HG02885 (cell line): ENCODE measurements around the gene HNRNPC.
A peak's percentile ranks its signal among the peaks of the same experiment; 100 is the strongest.
"Not testable (repeated sequence)": the region's sequence is repeated elsewhere in the genome, so short reads cannot be mapped to it uniquely, and the experiment has no call there.

Experiments
- ATAC-seq: cut with Tn5 transposase; IDR thresholded peaks from one replicate; pipeline ENCODE4 v1.9.1; 2021; ENCODE audit warnings: mild to moderate bottlenecking; ENCODE audit not compliant: unreplicated experiment, poor library complexity

Gene HNRNPC

GRCh38 chr14:21269252-21270046 lies at the start of gene HNRNPC:
TSS of gene HNRNPC (minus strand) at chr14:21269442. CDS start at chr14:21234193, 35,249 bp downstream.
- peak; percentile 93 for ATAC-seq

- peak; percentile 66 for ATAC-seq
These were observed 48.2 kb upstream of the HNRNPC start for GRCh38 chr14:21317398-21317797.

- no peak for ATAC-seq
These were observed 44.3 kb upstream of the HNRNPC start for GRCh38 chr14:21313512-21313911.

- no peak for ATAC-seq
These were observed 42.4 kb upstream of the HNRNPC start for GRCh38 chr14:21311614-21312013.

DNA sequence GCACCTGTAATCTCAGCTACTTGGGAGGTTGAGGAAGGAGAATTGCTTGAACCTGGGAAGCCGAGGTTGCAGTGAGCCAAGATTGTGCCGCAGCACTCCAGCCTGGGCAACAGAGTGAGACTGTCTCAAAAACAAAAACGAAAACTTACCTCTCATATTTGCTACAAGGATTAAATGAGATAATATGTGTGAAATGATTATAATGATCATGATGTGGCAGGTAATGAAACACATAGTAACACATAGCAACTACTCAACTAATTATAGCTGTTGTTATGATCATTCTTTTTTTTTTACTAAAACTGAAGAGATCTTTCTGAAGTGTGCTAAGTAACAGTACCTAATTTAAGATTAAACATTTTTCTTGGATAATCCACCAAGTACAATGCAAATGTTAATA lies 40.7 kb upstream of the HNRNPC start:
- no peak for ATAC-seq

DNA sequence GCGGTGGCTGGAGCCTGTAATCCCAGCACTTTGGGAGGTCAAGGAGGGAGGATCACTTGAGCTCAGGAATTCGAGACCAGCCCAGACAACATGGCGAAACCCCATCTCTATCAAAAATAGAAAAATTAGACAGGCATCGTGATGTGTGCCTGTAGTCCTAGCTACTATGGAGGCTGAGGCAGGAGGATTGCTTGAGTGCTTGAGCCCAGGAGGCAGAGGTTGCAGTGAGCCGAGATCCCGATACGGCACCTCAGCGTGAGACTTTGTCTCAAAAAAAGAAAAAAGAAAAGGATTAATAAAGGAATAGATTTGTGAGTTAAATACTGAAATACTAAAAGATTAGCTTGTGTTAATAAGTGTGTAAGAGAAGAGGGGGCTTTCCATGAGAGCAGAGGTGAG lies 40.0 kb upstream of the HNRNPC start:
- no peak for ATAC-seq

DNA sequence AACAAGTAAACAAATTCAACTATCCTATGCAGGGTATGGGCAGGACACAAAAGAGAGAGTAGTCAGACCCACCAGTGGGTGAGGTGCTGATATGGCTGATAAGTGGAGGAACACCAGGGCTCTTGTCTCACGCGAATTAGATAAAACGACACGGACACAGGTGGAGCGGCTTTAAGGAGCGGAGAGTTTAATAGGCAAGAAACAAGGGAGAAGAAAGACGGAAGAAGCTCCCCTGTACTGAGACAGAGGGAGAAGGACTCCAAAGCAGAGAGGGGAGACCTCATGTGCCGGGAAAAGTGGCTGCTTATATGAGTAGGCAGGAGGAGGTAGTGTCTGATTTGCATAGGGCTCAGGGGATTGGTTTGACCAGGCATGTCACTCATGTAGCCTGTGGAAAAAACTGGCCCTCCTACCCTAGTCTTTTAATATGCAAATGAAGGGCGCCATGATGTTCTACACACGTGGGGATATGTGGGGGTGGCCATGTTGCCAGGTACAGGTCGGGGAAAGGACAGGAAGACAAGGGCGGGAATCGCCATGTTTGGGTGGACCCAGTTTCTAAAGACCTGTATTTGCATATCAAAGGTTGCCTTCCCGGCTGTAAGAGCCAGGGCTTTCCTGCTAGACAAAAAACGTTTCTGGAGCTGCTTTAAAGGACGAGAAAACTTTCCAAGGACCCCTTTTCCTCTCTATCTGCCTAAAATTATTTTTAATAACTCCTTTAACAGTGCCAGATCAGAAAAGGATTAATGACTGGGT lies 39.4 kb upstream of the HNRNPC start:
- peak; percentile 81 for ATAC-seq

- peak; percentile 26 for ATAC-seq
These were observed 38.9 kb upstream of the HNRNPC start for GRCh38 chr14:21308132-21308478.

- no peak for ATAC-seq
These were observed 38.4 kb upstream of the HNRNPC start for GRCh38 chr14:21307637-21308036.

DNA sequence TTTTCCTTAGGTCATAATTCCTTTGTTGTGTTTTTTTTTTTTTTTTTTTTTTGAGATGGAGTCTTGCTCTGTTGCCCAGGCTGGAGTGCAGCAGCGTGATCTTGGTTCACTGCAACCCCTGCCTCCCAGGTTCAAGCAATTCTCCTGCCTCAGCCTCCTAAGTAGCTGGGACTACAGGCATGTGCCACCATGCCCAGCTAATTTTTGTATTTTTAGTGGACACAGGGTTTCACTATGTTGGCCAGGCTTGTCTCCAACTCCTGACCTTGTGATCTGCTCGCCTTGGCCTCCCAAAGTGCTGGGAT lies 33.5 kb upstream of the HNRNPC start:
- ATAC-seq: not testable (repeated sequence)

- ATAC-seq: no peak
These were observed 33.0 kb upstream of the HNRNPC start for GRCh38 chr14:21302013-21302835.

- ATAC-seq: peak; percentile 51
These were observed 31.6 kb upstream of the HNRNPC start for GRCh38 chr14:21300892-21301291.

GRCh38 chr14:21299562-21300130 lies 30.4 kb upstream of the HNRNPC start:
- ATAC-seq: no peak

DNA sequence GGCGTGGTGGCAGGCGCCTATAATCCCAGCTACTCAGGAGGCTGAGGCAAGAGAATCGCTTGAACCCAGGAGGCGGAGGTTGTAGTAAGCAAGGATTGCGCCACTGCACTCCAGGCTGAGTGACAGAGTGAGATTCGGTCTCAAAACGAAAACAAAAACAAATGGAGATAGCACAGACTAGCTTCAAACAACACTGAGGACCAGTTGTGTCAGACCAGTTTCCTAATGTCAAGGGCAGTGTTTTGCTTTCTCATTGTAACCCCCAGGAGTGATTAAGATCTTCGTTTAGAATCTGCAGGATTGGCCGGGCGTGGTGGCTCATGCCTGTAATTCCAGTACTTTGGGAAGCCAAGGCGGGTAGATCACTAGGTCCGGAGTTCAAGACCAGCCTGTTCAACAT lies 29.1 kb upstream of the HNRNPC start:
- ATAC-seq: no peak

DNA sequence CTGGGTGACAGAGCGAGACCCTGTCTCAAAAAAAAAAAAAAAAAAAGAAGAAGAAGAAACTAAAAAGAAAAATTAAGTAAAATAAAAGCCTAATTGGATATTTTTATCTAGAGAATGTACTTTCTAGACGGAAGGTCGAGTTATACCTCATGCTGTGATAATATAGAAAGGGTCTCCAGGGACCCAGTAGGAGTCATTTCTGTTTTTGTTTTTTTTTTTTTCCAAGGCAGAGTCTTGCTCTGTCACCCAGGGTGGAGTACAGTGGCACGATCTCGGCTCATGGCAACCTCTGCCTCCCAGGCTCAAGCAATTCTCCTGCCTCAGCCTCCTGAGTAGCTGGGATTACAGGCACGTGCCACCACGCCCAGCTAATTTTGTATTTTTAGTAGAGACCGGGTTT lies 24.8 kb upstream of the HNRNPC start:
- ATAC-seq: not testable (repeated sequence)

GRCh38 chr14:21287168-21287567 lies 17.9 kb upstream of the HNRNPC start:
- ATAC-seq: no peak

- not testable (repeated sequence) for ATAC-seq
These were observed 17.3 kb upstream of the HNRNPC start for GRCh38 chr14:21286516-21286915.

- ATAC-seq: not testable (repeated sequence)
These were observed 12.7 kb upstream of the HNRNPC start for GRCh38 chr14:21281917-21282316.

DNA sequence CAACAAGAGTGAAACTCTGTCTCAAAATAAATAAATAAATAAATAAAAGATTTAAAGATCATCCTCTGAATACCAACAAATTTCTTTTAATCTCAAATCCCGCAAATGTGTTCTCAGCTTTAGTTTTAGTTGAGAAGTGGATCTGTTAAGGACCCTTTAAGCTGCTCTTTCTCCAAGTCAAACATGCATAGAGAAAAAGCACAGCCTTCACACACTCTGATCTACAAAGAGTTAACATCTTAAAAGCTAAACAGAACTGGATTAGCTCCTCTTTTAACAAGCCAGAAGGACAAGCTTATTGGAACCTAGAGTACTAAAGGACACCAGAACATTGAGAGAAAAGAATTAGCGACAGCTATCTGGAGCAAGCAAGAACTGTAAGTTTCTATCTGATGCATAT lies 10.5 kb upstream of the HNRNPC start, which contains the start of gene RPGRIP1:
RPGRIP1 (plus strand) TSS at position 301 of the 400 bp plus-strand sequence. CDS start 7,894 bp downstream, outside the sequence.
- ATAC-seq: no peak

DNA sequence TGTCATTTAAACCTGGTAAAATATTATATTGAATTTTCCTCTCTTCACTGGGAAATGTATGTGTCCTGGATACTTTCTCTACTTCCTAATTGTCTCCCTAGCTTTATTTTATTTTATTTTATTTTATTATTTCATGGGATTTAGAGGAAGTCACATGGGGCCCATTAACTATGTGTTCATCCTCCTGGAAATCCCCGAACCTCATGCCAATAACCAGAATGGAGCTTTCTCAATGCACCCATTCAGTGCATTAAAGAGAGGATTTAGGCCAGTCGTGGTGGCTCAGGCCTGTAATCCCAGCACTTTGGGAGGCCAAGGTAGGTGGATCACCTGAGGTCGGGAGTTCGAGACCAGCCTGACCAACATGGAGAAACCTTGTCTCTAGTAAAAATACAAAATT lies 9.4 kb upstream of the HNRNPC start:
- no peak for ATAC-seq
